Peyer's patch (tissue), 4 donors: ENCODE data around the gene RREB1.

ENCODE experiments used
- POLR2A ChIP-seq, 2 donors: fragments of 450-650 bp; IDR thresholded peaks; one replicate each; pipeline ENCODE4 v1.5.1; 2017; ENCODE audit warnings: antibody characterized with exemption in 2 of 2, mild to moderate bottlenecking in 2 of 2, moderate library complexity in 2 of 2
- TF ChIP-seq, protein P1 (sequence below), 6 experiments: fragments of 450-650 bp in 4 of 6; fragments of 200-600 bp in 2 of 6; sonication (generic) in 1 of 6; IDR thresholded peaks; one replicate each; pipeline ENCODE4 v1.5.1; 2017 to 2019; ENCODE audit warnings: antibody characterized with exemption in 6 of 6, mild to moderate bottlenecking in 3 of 6, moderate library complexity in 1 of 6

DNA sequence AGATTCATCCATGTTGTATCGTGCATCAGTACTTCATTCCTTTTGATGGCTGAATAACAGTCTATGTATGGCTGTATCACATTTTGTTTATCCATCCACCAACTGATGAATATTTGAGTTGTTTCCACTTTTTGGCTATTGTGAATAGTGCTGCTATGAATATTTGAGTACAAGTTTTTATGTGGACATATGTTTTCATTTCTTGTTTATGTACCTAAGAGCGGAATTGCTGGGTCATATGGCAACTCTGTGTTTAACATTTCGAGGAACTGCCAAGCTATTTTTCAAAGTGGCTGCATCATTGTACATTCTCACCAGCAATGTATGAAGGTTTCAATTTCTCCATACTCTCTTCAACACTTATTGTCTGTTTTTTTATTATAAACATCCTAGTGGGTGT is 3.0 kb upstream of the RREB1 start:
- TF ChIP-seq, protein P1, sequence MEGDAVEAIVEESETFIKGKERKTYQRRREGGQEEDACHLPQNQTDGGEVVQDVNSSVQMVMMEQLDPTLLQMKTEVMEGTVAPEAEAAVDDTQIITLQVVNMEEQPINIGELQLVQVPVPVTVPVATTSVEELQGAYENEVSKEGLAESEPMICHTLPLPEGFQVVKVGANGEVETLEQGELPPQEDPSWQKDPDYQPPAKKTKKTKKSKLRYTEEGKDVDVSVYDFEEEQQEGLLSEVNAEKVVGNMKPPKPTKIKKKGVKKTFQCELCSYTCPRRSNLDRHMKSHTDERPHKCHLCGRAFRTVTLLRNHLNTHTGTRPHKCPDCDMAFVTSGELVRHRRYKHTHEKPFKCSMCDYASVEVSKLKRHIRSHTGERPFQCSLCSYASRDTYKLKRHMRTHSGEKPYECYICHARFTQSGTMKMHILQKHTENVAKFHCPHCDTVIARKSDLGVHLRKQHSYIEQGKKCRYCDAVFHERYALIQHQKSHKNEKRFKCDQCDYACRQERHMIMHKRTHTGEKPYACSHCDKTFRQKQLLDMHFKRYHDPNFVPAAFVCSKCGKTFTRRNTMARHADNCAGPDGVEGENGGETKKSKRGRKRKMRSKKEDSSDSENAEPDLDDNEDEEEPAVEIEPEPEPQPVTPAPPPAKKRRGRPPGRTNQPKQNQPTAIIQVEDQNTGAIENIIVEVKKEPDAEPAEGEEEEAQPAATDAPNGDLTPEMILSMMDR (IDR thresholded peaks at IDR 0.05), result no peak
- no peak for TF ChIP-seq POLR2A (IDR thresholded peaks at IDR 0.05)
